Measurements from ENCODE around the gene THOC6.

Gene THOC6

DNA sequence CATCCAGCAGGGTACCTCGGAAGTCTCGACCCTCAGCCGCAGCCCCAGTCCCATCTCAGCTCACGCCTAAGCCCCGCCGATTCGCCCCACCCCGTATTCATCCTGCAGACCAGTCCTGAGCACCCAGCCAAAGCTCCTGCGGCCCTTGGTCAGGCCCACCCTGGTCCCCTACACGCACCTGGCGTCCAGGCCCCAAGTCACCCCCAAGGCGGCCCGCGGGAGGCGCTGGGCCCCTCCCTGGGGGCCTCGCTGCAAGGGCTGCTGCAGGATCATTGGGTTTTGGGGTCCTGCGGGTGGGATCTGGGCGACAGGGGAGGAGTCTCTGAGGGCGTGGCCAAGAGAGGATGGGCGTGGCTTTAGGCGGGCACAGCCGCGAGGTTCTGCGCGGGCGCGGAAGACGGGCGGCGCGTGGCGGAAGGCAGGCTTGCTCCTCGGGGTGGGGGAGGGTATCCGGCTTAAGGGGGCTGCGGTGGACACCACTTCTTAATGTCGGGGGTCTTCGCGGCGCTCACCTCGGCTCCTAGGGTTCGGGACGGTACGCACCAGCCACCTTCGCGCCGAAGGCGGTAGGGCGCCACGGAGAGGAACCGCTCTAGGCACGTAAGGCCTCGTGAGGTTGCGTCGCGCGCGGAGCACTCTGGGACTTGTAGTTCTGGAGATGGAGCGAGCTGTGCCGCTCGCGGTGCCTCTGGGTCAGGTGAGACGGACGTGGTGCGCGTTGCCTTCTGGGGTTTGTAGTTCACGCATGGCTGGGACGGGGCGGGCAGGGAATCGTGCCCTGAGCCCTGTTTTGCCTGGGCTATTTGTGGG, at the start of gene THOC6, which contains the start of gene HCFC1R1:
Gene THOC6, plus strand, starts transcription at position 367 of the 810 bp plus-strand sequence. Its CDS starts 292 bp downstream, at position 659.
Gene HCFC1R1, minus strand, starts transcription at position 274 of the 810 bp plus-strand sequence. Its CDS starts 1 bp downstream, at position 273.
- peak; percentile 94 for DNase-seq (ENCODE audit: low read depth)

DNA sequence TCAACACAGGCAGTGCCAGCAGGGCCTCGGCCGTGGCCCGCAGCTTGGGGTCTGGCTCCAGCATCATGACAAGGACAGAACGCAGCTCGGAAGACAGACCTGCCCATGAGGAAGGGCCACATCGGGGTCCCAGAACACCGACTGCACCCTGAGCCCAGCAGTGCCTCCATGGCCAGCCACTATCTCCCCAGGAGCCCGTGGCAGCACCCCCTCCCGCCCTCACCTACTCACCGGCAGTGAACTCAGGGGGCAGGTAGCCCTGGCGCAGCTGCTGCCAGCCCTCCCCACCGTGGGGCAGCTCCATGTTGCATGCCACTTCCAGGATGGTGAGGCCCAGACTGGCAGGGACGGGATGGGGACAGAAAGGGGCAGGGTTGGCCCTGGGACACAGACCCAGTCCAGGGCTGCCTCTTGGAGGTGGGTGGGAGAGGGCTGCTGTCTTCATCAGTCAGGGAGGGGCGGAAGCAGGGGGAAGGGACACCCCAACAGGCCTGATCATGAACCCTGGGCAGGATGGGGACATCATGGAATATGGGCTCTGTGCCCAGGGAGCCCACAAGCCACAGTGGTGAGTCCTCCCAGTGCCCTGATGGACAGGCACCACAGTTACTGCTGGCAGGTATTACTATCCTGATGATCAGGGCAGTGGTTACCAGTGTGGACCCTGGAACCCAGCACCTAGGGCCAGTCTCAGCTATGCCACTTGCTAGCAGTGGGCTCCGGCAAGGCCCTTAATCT, 49.3 kb upstream of the THOC6 start:
- DNase-seq (ENCODE audit: low read depth), result no peak

DNA sequence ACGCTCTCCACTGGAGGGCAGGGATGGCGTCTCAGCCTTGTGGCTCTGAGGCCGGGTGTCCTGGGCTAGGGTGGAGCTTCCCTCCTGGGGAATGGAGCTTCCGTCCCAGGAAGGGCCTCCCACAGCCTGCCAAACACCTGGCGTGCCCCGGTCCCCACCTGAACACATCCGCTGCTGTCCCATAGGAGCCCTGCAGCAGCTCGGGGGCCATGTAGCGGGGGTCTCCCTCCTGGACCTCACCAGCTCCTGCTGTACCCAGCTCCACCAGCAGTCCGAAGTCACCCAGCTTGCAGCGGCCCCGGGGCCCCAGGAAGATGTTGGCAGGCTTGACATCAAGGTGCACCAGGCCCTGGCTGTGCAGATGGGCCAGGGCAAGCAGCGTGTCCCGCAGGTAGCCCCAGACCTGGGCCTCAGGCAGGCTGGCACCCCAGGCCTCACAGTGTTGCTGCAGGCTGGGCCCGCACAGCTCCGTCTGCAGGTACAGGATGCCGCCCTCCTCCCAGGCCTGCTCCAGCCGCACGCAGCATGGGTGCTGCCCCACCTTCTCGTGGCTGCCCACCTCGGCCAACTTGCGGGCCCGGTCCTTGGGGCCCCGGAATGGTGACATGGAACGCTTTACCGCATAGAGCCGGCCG, 48.6 kb upstream of the THOC6 start:
- no peak for DNase-seq (ENCODE audit: low read depth)

DNA sequence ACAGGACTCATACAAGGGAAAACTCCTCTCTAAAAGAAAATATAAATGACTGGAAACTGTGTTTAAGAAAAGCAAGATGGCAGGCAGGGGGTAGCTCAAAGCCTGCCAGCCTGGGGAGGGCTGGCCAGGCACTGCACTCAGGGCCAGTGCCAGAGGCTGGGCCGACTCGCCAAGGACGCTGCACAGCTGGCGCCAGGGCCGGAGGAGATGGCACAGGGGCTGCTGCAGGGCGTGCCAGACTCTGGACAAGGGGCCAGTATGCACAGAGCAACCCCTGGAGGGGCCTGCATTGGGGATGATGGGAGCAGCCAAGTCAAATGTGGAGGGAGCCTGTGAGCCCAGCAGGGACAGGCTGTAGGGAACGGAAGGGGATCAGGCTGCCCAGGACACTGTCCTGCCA, 47.6 kb upstream of the THOC6 start:
- no peak for DNase-seq (ENCODE audit: low read depth)

DNA sequence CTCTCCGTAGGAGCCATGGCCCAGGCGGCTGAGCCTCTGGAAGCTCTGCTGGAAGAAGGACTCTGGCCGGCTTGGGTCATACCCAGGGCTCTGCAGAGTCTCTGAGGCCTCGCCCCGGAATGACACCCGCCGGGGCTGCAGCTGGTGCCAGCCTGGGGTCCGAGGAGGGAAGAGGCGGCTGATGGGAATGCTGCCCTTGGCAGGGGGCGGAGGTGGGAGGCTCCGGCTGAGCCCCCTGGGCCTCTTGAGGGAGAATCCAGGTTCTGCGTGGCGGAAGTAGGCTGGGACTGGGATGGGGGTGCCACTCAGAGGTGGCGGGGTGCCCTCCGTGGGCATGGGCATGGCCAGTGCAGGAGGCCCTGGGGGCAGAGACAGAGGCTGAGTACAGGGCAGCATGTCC, 47.2 kb upstream of the THOC6 start:
- no peak for DNase-seq (ENCODE audit: low read depth)

DNA sequence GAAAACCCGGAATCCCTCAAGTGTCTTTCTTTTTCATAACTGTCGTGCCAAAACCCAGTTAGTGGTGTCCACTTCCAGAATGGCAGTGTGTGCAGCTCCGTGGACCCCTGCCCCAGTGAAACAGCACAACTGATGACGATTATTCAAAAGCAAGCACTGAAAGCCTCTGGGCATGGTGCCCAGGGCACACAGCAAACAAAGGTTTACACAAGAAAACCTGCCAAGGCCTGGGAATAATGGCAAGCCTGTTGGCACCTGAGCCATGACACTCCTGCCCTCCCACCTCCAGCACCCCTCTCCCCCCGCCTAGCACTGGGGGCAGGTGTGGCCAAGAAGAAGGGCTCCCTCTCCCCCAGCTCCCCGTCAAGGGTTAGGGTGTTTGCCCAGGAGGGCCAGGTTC, 46.4 kb upstream of the THOC6 start:
- DNase-seq (ENCODE audit: low read depth), result no peak

DNA sequence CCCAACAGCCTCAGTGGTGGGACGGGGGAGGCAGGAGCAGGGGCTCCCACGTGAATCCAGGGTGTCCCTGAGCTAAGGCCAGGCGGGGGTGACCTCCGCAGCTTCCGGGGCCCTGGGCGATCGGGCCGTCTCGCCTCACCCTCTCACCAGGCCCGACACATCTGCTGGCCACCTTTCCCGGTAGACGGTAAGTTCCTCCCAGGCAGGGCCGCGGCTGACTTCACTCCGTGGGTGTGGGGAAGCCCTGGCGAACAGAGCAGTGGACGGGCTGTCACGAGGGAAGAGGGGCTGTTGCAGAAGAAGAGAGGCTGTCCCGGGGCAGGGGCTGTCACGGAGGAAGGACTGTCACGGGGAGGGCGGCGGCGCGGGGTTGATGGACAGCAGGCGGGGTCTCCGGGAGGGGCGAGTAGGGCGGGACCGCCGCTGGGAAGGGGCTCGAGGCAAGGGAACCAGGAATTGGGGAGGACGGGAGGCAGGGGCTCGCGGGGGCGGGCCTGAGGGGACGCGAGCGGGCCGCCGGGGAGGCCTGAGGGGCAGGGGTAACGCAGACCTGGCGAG, 44.1 kb upstream of the THOC6 start:
- no peak for DNase-seq (ENCODE audit: low read depth)

DNA sequence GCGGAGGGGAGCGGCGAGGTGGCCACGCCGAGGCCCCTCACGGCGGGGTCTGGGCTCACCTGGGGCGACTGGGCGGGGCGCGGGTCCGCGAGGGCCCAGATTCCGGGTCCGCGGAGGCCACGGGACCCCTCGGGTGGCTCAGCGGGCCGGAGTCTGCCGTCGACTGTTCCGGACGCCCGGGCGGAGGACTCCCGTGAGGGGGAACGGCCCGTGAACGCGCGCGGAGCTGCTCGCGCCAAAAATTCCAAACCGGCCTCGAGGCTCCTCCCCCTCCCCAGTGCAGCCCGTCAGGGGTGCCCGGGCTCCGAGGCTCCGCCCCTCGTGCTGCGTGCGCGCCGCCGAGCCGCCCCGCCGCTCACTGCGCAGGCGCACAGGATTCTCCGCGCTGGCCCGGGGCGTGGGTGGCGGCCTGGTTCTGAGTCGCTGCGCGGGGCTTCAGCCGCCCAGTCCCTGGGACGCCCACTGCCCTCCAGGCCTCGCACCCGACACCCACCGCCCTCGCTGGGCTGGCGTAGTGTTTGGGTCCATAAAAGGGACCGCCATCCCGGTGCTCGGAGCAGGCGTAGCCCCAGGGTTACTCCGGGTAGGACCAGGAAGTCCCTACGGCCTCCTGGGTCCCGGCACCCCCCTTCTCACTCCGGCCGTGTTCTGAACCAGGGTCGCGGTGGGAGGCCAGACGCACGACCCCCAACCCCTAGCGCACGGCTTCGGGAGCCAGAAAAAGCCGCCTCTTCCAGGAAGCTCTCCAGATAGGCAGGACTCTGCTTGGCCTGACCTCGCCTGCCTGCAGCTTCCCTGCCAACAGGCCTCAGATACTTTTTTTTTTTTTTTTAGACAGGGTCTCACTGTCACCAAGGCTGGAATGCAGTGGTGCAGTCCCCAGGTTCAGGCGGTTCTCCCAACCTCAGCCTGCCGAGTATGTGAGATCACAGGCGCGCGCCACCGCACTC, 43.3 kb upstream of the THOC6 start, which contains the start of gene PKMYT1:
Gene PKMYT1, minus strand, starts transcription at position 220 of the 950 bp plus-strand sequence. CDS start 789 bp downstream, outside the sequence.
- no peak for DNase-seq (ENCODE audit: low read depth)

DNA sequence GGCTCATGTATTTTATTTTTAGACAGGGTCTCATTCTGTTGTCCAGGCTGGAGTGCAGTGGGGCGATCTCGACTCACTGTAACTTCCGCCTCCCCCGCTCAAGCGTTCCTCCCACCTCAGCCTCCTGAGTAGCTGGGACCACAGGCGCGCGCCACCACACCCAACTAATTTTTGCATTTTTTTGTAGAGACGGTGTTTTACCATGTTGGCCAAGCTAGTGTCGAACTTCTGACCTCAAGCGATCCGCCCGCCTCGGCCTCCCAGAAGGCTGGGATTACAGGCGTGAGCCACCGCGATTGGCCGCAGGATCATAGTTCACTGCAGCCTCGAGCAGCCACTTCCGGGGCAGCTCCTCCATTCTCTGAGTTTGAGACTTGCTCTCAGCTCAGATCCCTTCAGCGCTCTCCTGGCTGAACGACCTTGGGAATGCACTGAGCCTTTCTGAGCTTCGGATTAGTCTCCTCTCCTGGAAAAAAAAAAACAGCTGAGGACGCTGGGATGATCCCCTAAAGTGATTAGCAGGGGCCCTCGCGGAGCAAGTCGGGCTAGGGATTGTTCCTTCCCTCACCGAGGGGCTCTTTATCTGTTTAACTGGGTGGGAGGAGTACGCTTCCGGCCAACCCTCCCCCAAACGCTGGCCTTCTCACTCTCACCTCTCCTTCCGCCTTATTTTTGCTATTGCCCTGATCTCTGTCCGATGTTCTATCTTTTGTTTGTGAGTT, 42.5 kb upstream of the THOC6 start:
- no peak for DNase-seq (ENCODE audit: low read depth)

DNA sequence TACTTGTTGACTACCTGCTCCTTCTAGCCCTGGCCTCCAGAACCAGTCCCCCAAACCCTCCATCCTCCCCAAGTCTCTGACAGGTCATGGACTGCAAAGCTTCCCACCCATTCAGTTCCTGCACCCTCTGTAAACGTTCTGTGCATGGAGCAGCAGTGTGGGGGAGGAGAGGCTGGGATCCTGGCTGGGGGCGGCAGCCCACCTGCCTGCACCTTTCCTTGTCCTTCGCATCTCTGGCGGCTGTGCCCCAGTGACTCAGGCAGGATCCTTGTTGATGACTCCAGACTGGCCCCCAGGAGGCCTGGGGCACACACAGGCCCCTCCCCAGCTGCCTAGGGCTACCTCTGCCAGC, 42.0 kb upstream of the THOC6 start:
- no peak for DNase-seq (ENCODE audit: low read depth)

DNA sequence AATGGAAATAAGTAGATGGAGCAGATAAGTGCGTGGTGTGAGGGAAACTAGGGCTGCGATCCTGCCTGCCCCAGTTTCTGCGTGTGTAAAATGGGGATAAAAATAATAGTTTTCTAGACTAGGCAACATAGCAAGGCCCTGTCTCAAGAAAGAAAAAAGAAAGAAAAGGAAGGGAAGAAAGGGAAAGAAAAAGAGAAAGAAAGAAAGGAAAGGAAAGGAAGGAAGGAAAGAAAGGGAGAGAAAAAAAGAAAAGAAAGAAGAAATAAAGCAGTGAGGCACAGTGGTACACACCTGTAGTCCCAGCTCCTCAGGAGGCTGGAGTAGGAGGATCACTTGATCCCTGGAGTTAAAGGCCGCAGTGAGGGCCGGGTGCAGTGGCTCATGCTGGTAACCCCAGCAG, 41.4 kb upstream of the THOC6 start:
- no peak for DNase-seq (ENCODE audit: low read depth)

DNA sequence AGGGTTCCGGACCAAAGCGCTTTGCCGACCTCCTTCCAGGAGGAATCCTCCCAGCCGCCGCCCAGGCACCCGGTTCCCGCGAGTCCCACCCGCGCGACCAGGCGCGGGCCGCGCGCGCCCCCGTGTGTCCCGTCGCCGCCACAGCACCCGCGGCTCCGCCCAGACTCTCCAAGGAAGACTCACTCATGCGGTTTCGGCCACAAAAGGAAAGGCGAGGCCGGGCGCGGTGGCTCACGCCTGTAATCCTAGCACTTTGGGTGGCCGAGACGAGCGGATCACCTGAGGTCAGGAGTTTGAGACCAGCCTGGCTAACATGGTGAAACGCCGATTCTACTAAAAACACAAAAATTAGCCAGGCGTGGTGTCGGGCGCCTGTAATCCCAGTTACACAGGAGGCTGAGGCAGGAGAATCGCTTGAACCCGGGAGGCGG, 40.1 kb upstream of the THOC6 start:
- no peak for DNase-seq (ENCODE audit: low read depth)

DNA sequence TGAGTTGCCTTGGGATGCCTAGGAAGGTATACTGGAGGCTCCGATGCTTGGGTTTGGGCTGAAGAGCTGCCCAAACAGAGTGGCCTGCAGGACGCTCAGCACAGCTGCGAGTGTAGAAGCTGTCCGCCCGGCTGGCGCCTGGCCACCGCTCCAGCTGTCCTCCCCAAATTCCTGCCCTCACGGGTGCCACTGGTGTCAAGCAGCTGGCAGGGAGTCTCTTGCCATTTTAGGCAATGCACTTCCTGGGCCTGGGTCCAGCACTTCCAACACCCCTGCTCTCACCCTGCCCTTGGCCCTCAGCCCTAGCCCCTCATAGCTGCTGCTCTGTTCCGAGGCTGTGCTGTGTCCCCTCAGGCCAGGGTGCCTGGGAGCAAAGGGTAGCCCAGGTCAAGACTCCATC, 38.4 kb upstream of the THOC6 start:
- DNase-seq (ENCODE audit: low read depth), result no peak

DNA sequence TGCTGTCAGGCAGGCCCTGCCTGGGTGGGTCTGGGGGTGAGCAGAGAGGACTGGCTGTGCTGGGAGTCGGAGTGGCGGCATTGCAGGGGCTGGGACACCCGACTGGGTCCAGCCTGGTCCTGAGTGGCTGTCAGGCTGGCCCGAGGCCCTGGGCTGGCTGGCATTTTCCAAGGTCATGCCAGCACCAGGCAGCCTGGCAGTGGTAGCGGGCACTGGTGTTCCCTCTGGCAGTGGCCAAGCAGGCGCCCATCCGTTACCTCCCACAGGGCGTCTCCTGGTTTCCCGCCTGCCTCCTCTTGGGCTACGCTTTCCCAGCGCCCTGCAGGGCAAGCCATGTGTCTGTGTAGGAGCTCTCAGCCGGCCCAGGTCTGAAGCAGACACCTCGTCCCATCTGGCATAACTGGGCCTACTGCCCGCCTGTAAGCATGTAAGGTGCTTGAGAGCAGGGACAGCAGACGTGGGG, 37.9 kb upstream of the THOC6 start:
- no peak for DNase-seq (ENCODE audit: low read depth)

DNA sequence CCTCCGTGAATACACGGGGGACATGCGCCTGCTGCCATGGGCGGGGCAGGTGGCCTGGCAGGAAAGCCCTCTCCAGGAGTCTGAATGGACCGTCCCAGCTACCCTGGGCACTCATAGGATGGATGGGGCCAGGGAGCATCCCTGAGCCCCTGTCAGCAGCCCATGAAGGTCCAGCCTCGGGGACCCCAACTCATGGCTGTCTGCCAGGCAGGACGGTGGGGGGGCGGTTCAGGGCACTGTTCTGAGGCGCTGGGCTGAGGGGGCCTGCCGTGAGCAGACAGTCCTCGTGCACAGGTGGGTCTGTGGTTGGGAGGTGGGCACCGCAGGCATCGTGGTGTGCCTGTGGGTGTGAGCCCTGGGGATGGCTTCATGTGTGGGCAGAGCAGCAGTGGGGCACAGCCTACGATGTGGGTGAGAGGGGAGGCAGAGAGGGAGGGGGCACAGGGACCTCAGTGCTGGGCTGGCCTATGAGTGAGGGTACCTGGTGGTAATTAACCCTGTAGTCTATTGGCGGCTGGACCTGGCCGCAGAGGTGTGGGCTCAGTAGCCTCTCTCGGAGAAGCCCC, 37.1 kb upstream of the THOC6 start:
- no peak for DNase-seq (ENCODE audit: low read depth)

DNA sequence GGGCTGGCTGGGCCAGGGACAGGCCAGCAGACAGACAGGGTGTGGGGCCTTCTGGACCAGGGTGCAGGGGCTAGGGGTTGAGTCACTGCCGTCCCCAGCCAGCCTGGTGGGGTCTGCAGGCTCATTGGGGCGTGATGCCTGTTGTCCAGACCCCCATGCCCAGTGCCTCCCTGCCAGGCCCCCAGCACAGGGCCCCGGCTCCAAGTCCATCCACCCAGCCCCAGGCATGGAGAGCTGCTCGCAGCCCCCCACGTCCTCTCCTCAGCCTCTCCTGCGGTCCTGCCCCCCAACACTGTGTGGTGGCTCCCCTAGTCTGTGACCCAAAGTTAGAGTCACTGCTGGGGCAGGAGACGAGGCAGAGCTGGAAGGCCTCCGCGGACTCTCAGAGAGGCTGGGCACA, 36.5 kb upstream of the THOC6 start:
- DNase-seq (ENCODE audit: low read depth), result no peak

DNA sequence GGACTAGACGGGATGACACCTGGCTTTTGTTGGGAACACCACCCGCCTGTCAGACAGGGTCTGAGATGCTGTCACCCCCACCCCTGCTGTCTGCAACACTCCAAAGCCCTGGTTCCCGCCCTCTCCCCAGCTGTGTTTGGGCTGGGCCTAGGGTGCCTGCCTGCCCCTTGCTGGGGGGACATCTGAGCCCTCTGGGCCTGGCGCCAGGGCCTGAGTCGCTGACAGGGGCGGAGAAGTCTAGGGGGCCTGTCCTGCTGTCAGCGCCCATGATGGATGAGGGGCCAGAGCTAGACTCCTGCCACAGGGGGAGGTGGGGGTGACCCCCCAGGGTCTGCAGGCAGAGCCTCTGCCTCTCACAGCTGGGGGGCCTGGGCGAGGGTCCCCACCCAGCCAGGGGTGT, 36.0 kb upstream of the THOC6 start:
- no peak for DNase-seq (ENCODE audit: low read depth)

DNA sequence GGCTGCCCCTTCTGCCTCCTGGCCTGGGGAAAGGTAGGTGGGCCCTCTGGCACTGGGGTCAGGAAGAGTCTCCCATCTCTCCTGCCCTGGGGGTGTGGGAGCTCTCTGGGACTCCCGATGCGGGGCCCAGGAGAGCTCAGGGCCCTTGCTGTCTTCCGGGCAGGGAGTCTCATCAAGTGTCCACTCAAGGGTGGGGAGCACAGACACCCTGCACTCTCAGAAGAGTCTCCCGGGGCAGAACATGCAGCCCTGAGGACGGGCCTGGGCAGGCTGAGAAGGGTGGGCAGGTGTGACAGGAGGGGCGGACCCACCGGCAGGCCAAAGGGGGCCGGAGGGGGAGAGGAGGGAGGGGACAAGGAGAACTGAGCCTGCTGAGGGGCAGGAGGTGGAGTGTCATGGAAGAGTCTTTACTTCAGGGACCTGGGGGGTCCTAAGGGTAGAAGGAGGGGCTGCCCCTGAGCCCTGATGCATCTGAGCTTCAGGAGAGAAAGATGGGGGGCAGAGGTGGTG, 35.2 kb upstream of the THOC6 start:
- no peak for DNase-seq (ENCODE audit: low read depth)

DNA sequence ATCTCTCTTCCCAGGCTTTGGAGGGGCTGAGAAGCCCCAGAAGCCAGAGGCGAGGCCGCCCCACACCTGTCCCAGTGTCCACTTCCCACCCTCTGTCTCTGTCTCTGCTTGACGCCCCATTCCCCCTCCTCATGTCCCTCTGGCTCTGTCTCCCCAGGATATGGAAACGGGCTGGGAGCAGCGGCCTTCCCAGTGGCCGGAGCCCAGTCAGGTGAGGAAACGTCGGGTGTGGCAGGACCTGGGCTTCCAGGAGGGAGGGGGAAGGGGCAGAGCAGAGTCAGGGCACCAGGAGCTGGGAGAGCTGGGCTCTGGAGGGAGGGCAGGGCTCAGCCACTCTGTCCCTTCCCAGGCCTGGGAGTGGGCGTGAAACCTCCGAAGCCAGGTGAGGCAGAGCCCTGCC, 32.9 kb upstream of the THOC6 start:
- no peak for DNase-seq (ENCODE audit: low read depth)
